Endothelial cell of umbilical vein (primary cell): ENCODE results near the gene DGKK. TPM values are rescaled to one million over a fixed set of nuclear protein-coding genes. Genes with fewer than 3 reads are reported as not detected.

Source experiments
- BruUV-seq: library from RNA; stranded (reverse); fragments of 400-500 nt; replicated peaks from 2 replicates; lab custom pipeline; 2021; lab: Mats Ljungman, UMichigan
- CTCF ChIA-PET: fragments of 300-600, 350-600 bp; sonication (Branson Sonifier 250); formaldehyde crosslinking; loops from one replicate; lab custom pipeline; 2021; ENCODE audit warnings: antibody characterized with exemption, inconsistent platforms; lab: Charles Lee
- POLR2A ChIA-PET: fragments of 300-600, 350-600 bp; sonication (Branson Sonifier 250); formaldehyde crosslinking; loops from one replicate; lab custom pipeline; 2021; ENCODE audit warnings: antibody characterized with exemption, inconsistent platforms; lab: Charles Lee
- DNase-seq: peaks from one replicate; pipeline ENCODE4 v3.0.0-alpha.2; 2011; ENCODE audit warnings: low read depth, low spot score
- FAIRE-seq: peaks from 2 replicates; lab custom pipeline; 2011; peaks lifted over from hg19 to GRCh38; lab: Jason Lieb, UNC
- H2AFZ ChIP-seq: 2 replicates; pipeline ENCODE4 v1.6.0; 2012; ENCODE audit warnings: low read depth, low read length, control low read depth, inconsistent platforms
- H3K27ac ChIP-seq: 2 replicates; pipeline ENCODE4 v1.5.1; 2011; ENCODE audit warnings: low read depth, mild to moderate bottlenecking, control low read depth, low read length, moderate library complexity; ENCODE audit not compliant: insufficient read depth
- H3K27me3 ChIP-seq, 2 experiments: 2 replicates each; pipeline versions ENCODE4 v1.6.0 to v1.6.1; 2011; ENCODE audit warnings: low read length in 2 of 2, mixed read lengths in 1 of 2; ENCODE audit not compliant: control insufficient read depth in 2 of 2, insufficient read depth in 2 of 2
- H3K36me3 ChIP-seq, 2 experiments: 2 replicates in 1 of 2; 3 replicates in 1 of 2; pipeline ENCODE4 v1.5.1; 2011; ENCODE audit warnings: low read length in 2 of 2, mild to moderate bottlenecking in 1 of 2, moderate library complexity in 1 of 2; ENCODE audit not compliant: control insufficient read depth in 2 of 2, insufficient read depth in 2 of 2; ENCODE audit errors: extremely low read depth in 1 of 2
- H3K4me1 ChIP-seq: 3 replicates; pipeline ENCODE4 v1.5.1; 2011; ENCODE audit warnings: mild to moderate bottlenecking, low read length; ENCODE audit not compliant: control insufficient read depth, insufficient read depth; ENCODE audit errors: extremely low read depth
- H3K4me2 ChIP-seq: 2 replicates; pipeline ENCODE4 v1.6.1; 2011; ENCODE audit warnings: low read length, control low read depth, mixed read lengths; ENCODE audit not compliant: insufficient read depth
- H3K4me3 ChIP-seq, 3 experiments: fragments of 200-600 bp in 1 of 3; sonication (generic), shearing (Covaris generic) in 1 of 3; replicated peaks in 1 of 3; 2 replicates each; pipeline ENCODE4 v1.5.1; 2011 to 2016; ENCODE audit warnings: control low read depth in 3 of 3, low read length in 3 of 3, mild to moderate bottlenecking in 2 of 3, inconsistent platforms in 1 of 3, low read depth in 1 of 3, moderate library complexity in 1 of 3; ENCODE audit not compliant: insufficient read depth in 1 of 3
- H3K79me2 ChIP-seq: 2 replicates; pipeline ENCODE4 v1.6.0; 2012; ENCODE audit warnings: low read length, inconsistent platforms; ENCODE audit not compliant: control insufficient read depth, insufficient read depth
- H3K9ac ChIP-seq: replicated peaks from 2 replicates; pipeline ENCODE3; 2011; ENCODE audit warnings: low read length, control low read depth; ENCODE audit not compliant: insufficient read depth; ENCODE audit errors: extremely low read depth
- H3K9me1 ChIP-seq: replicated peaks from 3 replicates; pipeline ENCODE4 v1.6.0; 2011; ENCODE audit warnings: mild to moderate bottlenecking, low read length; ENCODE audit not compliant: control insufficient read depth, insufficient read depth; ENCODE audit errors: extremely low read depth
- H3K9me3 ChIP-seq: replicated peaks from 2 replicates; pipeline ENCODE4 v1.5.1; 2012; ENCODE audit warnings: low read length, inconsistent platforms; ENCODE audit not compliant: control insufficient read depth, insufficient read depth
- H4K20me1 ChIP-seq: replicated peaks from 2 replicates; pipeline ENCODE3; 2011; ENCODE audit warnings: mild to moderate bottlenecking, low read length; ENCODE audit not compliant: control insufficient read depth, insufficient read depth; ENCODE audit errors: extremely low read depth
- EZH2 ChIP-seq: IDR thresholded peaks from 2 replicates; pipeline ENCODE4 v1.6.1; 2012; ENCODE audit warnings: borderline replicate concordance, low read depth, mild to moderate bottlenecking, moderate library complexity, low read length, inconsistent platforms; ENCODE audit not compliant: severe bottlenecking
- FOS ChIP-seq: IDR thresholded peaks from 2 replicates; pipeline ENCODE4 v1.6.1; 2011; ENCODE audit warnings: mild to moderate bottlenecking, low read length, moderate library complexity, borderline replicate concordance; ENCODE audit not compliant: insufficient read depth
- GATA2 ChIP-seq: IDR thresholded peaks from 2 replicates; pipeline ENCODE4 v1.7.0; 2011; ENCODE audit warnings: low read depth, mild to moderate bottlenecking, moderate library complexity, mixed read lengths, low read length; ENCODE audit not compliant: insufficient read length, insufficient read depth
- JUN ChIP-seq: IDR thresholded peaks from 2 replicates; pipeline ENCODE4 v1.6.1; 2011; ENCODE audit warnings: borderline replicate concordance, low read depth; ENCODE audit not compliant: insufficient read length, insufficient read depth
- MYC ChIP-seq: IDR thresholded peaks from one replicate; pipeline ENCODE4 v1.6.1; 2011; ENCODE audit warnings: mild to moderate bottlenecking, low read depth, low read length
- POLR2A ChIP-seq: IDR thresholded peaks from 2 replicates; pipeline ENCODE4 v1.6.1; 2012; ENCODE audit warnings: low read depth, mild to moderate bottlenecking, control low read depth, low read length
- POLR2AphosphoS5 ChIP-seq: IDR thresholded peaks from 2 replicates; pipeline ENCODE4 v1.6.1; 2012; ENCODE audit warnings: low read depth, mild to moderate bottlenecking, control low read depth, low read length, moderate library complexity; ENCODE audit not compliant: insufficient read depth
- dilution Hi-C: fragments of 300-500 bp; cut with MboI; formaldehyde crosslinking; loops from one replicate; pipeline ENCODE4 v1.15.0; 2019; ENCODE audit warnings: low sequenced_read_pairs; ENCODE audit not compliant: extremely low pct_ligation_motif_present
- intact Hi-C: fragments of 100-400 bp; cut with micrococcal nuclease; formaldehyde crosslinking; loops from one replicate; pipeline ENCODE4 v1.10.0; 2022
- polyA plus RNA-seq, 4 experiments: library from polyadenylated mRNA; depleted of rRNA in 3 of 4; stranded (reverse) in 3 of 4; unstranded in 1 of 4; fragments of >200 nt; gene quantifications; 2 replicates each; pipeline versions ENCODE4 v1.2.1 to v1.2.3, GENCODE V29; 2011 to 2012; ENCODE audit warnings: missing spikeins in 1 of 4
- total RNA-seq: library from RNA; stranded (reverse); gene quantifications from 2 replicates; pipeline ENCODE4 v1.2.3, GENCODE V29; 2021
- TF ChIP-seq, protein P1 (sequence below), 2 donors: IDR thresholded peaks; 1 replicate in 1 of 2; 2 replicates in 1 of 2; pipeline ENCODE4 v1.5.1; 2011; ENCODE audit warnings: low read length in 2 of 2, mild to moderate bottlenecking in 2 of 2, moderate library complexity in 2 of 2, control low read depth in 1 of 2, inconsistent platforms in 1 of 2, low read depth in 1 of 2; ENCODE audit not compliant: insufficient read depth in 1 of 2; ENCODE audit errors: extremely low read depth in 1 of 2
- TF ChIP-seq, protein P2 (sequence below): IDR thresholded peaks from 2 replicates; pipeline ENCODE4 v1.6.1; 2011; ENCODE audit not compliant: insufficient read depth, insufficient read length

The DGKK gene
- total and polyA plus RNA-seq, 2 donors (not counting 3 experiments of a cell fraction or from before 2014, with no cell fraction given) = not detected

DNA sequence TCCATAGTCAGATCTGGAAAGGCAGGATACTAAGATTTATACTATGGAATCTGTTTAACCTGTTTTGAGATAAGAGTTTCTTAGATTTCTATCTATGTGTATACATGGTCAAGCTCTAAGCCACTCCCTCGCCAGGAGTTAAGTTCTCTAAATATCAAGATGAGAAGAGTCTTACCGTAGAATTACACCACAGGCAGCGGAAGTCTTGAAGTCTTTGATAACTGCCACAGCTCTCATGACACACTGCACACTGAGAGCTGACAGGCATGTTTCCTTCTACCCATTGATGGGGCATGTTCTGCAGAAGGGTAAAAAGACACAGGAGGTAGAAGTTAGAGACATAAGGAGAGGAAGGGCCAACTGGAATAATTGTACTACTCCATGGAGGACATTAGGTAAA, 67.7 kb downstream of the DGKK start:
- H3K79me2 ChIP-seq = no peaks in the 10 kb centered on the region
- H3K4me2 ChIP-seq = no peak overlapping the region
- no peaks in the 10 kb centered on the region for H3K27me3 ChIP-seq
- TF ChIP-seq GATA2 (no peak), POLR2AphosphoS5 (no peak), FOS (no peak), EZH2 (no peak), JUN (no peak), MYC (no peak), POLR2A (no peak)
- TF ChIP-seq, protein P1, sequence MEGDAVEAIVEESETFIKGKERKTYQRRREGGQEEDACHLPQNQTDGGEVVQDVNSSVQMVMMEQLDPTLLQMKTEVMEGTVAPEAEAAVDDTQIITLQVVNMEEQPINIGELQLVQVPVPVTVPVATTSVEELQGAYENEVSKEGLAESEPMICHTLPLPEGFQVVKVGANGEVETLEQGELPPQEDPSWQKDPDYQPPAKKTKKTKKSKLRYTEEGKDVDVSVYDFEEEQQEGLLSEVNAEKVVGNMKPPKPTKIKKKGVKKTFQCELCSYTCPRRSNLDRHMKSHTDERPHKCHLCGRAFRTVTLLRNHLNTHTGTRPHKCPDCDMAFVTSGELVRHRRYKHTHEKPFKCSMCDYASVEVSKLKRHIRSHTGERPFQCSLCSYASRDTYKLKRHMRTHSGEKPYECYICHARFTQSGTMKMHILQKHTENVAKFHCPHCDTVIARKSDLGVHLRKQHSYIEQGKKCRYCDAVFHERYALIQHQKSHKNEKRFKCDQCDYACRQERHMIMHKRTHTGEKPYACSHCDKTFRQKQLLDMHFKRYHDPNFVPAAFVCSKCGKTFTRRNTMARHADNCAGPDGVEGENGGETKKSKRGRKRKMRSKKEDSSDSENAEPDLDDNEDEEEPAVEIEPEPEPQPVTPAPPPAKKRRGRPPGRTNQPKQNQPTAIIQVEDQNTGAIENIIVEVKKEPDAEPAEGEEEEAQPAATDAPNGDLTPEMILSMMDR (IDR thresholded peaks at IDR 0.05; ENCODE audit: extremely low read depth in 1 of 2, insufficient read depth in 1 of 2, low read depth in 1 of 2, low read length in 2 of 2) = no peak
- TF ChIP-seq, protein P2, sequence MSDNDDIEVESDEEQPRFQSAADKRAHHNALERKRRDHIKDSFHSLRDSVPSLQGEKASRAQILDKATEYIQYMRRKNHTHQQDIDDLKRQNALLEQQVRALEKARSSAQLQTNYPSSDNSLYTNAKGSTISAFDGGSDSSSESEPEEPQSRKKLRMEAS = no peak
- no peaks in the 10 kb centered on the region for H4K20me1 ChIP-seq
- ChIA-PET CTCF (no interaction called here), POLR2A (no interaction called here)
- H3K27ac ChIP-seq = no peak overlapping the region
- BruUV-seq = no TSS peak
- H3K4me3 ChIP-seq = no peak overlapping the region
- H3K4me1 ChIP-seq = no peaks in the 10 kb centered on the region
- DNase-seq (no peak), FAIRE-seq (no peak)
- dilution Hi-C loops = no loop called here
- intact Hi-C loops = no loop called here
- H3K9me3 ChIP-seq = no peaks in the 10 kb centered on the region
- no peak overlapping the region for H3K9ac ChIP-seq
- no peak overlapping the region for H2AFZ ChIP-seq
- H3K36me3 ChIP-seq = no peaks in the 10 kb centered on the region
- H3K9me1 ChIP-seq = no peaks in the 10 kb centered on the region
